HG02571 (cell line): ENCODE measurements around the gene YBX3.
A peak's percentile ranks its signal among the peaks of the same experiment; 100 is the strongest.
"Not testable (repeated sequence)": the region's sequence is repeated elsewhere in the genome, so short reads cannot be mapped to it uniquely, and the experiment has no call there.

Experiments
- ATAC-seq: cut with Tn5 transposase; IDR thresholded peaks from one replicate; pipeline ENCODE4 v1.9.1; 2021; ENCODE audit warnings: mild to moderate bottlenecking, moderate library complexity; ENCODE audit not compliant: unreplicated experiment

Gene YBX3

GRCh38 chr12:10722905-10723746 lies at the start of gene YBX3:
TSS of gene YBX3 (minus strand) at chr12:10723323. CDS start at chr12:10723111, 212 bp downstream.
- ATAC-seq: peak; percentile 55

DNA sequence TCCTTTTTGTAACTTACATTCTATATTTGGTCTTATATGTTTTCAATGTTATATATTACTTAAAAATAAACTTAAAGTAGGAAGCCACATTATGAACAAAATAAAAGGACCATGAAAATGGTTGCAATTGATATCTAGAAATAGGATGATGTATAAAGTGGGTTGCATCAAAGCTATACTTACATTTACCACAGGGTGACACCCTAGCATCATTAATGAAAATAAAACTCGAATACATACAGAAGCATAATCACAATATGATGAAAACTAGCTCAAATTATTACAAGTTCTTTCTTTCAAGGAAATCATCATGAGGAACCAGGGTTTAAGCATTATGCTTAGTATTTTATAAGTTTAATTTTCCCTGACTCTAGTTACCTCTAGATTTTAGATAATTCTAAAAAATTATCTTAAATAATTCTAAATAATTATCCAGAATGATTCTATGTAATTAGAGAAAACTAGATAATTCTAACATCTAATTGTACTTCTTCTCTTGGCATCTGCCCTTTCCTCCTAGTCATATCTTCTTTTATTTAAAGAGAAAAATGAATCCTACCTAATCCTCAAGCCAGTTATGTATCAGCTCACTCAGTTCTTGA lies 48.1 kb upstream of the YBX3 start:
- ATAC-seq: no peak

DNA sequence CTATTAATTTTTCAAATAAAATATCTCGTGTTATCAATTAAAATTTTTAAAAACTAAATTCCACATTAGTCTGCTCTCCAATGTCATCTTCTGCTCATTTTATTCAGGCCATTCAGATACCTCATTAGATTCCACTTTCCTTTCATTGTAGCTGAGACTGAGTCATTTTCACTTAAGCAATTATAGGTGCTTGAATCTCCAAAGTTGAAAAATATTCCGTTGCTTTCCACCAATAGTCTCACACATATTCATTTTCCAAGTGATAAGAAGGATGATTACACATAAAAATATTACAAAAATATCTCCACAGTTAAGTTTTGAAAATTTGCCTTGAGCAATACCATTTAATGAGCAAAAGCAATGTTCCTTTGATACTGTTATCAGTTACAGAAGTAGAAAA lies 36.5 kb upstream of the YBX3 start:
- ATAC-seq: no peak

DNA sequence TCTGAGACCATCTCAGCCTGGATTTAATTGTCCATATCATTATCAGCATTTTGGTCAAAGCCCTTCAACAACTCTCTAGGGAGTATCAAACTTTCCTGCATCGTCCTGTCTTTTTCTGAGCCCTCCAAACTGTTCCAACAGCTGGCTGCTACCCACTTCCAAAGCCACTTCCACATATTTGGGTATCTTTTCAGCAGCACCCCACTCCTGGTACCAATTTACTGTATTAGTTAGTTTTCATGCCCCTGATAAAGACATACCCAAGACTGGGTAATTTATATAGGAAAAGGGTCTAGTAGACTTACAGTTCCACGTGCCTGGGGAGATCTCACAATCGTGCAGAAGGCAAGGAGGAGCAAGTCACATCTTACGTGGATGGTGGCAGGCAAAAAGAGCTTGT lies 33.1 kb upstream of the YBX3 start:
- no peak for ATAC-seq

DNA sequence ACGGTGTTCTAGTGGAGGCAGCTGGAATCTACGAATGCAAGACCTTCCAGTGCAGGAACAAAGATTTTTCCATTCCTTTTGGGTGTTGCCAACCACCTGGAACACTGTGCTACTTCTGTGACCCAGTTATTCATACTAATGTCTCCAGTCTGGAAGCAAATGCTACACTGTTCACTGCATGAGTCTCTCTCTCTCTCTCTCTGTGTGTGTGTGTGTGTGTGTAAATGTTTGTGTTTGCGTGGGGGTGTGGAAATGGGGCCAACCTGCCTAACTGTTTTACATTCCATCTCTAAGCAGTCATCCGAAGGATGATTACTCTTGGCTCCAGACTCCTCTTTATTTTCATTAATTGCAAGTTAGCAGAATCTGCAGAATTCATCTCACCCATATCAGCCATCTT lies 29.9 kb upstream of the YBX3 start:
- ATAC-seq: no peak

DNA sequence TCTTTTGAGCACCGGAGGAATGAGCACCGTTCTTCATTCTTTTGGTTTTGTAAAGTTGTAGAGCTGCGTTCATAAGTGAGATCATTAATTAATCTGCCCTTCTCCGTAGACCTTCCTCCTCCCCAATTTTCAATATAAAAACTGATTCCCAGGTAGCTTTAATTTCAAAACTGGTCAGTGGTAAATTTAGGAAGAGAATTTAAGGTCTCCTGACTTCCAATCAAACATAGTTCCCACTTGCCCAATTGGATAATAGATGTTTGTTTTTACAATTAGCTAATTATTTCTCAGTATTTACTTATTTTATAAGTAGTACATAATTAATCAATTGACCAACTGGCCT lies 27.2 kb upstream of the YBX3 start:
- ATAC-seq: no peak

- peak; percentile 74 for ATAC-seq
Observed at GRCh38 chr12:10749700-10750384, 26.7 kb upstream of the YBX3 start.

DNA sequence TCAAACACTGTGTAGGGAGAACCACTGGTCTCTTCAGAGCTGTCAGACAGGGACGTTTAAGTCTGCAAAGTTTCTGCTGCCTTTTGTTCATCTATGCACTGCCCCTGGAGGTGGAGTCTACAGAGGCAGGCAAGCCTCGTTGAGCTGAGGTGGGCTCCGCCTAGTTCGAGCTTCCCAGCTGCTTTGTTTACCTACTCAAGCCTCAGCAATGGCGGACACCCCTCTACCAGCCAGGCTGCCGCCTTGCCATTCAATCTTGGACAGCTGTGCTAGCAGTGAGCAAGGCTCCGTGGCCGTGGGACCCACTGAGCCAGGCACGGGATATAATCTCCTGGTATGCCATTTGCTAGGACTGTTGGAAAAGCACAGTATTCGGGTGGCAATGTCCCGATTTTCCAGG lies 24.6 kb upstream of the YBX3 start:
- no peak for ATAC-seq

- ATAC-seq: not testable (repeated sequence)
Observed at GRCh38 chr12:10743420-10743819, 20.3 kb upstream of the YBX3 start.

DNA sequence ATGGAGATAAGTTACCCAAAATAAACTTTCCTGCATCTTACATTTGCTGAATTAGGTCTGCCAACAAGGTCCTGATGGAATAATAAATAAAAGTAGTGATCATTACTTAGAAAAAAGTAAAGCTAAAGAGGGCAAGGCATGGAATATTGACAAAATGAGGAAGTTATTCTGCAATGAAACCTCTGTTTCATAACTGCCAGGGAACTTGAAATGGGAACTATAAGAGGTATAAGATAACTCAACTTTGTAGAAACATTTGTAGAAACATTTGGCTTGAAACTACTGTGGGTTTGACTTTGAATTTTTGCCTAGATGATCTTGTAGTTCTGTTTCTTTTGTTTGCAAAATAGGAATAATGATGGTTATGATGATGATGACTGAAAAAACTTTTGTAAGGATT lies 18.7 kb upstream of the YBX3 start:
- ATAC-seq: no peak

GRCh38 chr12:10740182-10740581 lies 17.1 kb upstream of the YBX3 start:
- no peak for ATAC-seq

DNA sequence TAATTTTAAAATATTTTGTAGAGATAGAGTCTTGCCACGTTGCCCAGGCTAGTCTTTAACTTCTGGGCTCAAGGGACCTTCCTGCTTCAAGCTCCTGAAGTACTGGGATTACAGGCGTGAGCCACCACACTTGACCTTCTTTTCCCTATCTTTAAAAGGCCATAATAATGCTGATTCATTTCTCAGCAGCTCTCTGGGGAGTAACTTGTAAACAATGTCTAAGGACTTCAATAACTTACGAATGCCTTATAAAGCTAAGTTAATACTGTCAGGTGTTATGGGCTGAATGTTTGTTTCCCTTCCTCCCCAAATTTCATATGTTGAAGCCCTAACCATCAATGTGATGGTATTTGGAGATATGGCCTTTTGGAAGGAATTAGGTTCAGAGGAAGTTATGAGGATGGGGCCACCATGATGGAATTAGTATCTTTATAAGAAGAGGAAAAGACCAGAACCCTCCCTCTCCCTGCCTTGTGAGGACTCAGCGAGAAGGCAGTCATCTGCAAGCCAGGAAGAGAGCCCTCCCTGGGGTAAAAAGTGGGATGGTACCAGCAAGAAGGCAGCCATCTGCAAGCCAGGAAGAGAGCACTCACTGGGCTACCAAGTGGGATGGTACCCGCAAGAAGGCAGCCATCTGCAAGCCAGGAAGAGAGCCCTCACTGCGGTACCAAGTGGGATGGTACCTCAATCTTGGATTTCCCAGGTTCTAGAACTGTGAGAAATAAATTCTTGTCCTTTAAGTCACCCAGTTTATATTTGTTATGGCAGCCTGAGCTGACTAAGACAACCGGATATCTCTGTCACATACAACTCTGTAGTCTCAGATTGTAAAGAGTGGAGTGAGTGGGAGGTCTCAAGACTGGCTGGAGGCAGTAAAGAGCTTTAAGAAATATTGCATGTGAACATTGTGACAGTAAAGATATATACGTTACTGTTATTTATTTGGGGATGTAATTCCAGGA lies 16.3 kb upstream of the YBX3 start:
- ATAC-seq: no peak

DNA sequence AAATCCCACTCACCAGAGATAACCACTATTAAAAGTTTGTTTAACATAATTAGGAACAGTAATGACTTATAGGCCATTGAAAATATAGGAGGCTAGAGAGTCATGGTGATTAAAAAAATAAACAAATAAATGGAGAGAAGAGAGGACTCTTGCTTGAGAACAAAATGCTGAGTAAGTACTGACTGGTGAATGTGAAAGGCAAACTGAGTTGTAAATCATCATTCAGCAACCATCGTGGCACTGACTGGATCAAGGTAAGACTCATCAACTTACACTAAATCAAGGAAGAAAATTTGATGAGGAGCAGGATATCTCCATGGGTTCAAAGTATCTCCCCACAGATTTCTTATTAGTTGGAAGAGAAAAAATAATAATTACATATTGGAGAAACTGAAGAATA lies 14.1 kb upstream of the YBX3 start:
- ATAC-seq: no peak

DNA sequence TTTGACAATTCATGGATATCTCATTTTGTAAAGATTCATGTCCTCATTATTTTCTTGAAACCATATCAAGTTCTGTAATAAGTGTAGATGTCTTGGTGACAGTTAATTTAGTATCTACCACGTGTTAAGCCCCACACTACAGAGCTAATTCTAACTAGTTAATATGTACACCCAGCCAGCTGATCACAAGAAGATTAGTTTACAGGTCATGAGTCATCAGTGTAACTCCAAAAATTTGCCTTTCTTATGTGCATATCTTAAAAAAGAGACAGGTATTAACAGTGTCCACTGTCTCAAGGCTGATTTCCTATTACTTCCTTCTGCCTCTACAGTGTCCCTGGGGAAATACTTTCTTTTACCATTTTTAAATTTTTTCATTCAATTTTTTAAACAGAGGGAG lies 13.3 kb upstream of the YBX3 start:
- ATAC-seq: no peak

DNA sequence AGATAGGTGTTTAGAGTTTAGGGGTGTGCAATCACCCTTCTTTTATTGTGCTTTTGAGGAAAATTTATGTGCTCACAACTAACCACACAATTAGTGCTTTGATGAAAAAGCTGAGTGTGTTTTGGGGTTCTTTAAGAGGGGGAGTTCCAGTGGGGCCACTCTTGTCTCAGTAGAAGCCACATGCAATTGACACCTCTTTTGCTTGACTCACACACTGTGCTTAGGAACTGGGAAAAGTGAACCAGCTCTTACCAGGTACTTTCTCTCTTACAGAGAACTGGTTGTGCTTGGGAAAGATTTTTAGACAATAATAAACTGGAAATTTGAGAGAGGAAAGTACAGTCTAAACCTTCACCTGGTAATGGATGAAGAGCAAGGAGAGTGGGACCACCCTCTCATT lies 12.3 kb upstream of the YBX3 start:
- no peak for ATAC-seq

DNA sequence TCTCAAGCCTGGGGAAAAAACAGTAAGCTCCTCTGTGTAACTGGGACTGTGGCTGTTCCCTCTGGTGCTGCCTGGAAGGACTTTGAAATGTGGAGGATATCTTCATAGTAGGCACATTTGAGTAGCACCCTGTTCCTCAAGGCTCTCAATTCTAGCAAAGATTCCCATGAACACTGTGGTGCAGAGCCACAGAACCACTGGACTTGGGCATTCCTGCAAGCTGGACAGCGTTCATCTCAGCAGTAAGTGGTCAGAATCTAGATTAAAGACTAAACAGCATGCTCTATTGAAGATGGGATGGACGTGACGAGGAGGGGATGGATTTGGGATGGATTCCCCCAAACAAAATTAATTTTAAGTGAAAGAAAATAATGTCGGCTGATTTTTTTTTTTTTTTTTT lies 9.4 kb upstream of the YBX3 start:
- no peak for ATAC-seq

GRCh38 chr12:10732066-10732465 lies 8.9 kb upstream of the YBX3 start:
- no peak for ATAC-seq

DNA sequence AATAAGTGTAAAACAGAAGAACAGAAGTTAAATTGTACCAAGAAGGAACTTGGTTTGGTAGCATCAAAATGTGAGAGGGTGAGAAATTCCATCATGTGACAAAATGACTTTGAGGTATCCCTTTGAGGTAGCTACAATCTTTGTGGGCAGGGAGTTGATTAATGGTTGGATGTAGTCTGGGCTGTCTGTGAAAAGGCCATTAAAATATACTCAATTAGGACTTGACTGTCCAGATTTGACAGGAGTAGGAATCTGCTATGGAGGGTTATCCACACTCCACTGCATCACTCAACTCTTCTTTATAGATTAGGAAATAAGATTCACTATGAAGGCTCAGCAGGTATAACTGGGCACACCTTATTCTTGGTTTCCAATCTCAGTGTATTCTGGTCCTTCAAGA lies 7.4 kb upstream of the YBX3 start:
- no peak for ATAC-seq

GRCh38 chr12:10728091-10728490 lies 5.0 kb upstream of the YBX3 start:
- ATAC-seq: no peak

- no peak for ATAC-seq
Observed at GRCh38 chr12:10726945-10727344, 3.8 kb upstream of the YBX3 start.

GRCh38 chr12:10725003-10725402 lies 1.9 kb upstream of the YBX3 start:
- no peak for ATAC-seq
